Transverse colon (tissue), 4 donors: ENCODE measurements around the gene TTL.

Source experiments
- EP300 ChIP-seq: sonication (generic); formaldehyde crosslinking; IDR thresholded peaks from one replicate; pipeline ENCODE4 v1.6.1; 2017; ENCODE audit warnings: antibody characterized with exemption, low read depth
- POLR2A ChIP-seq: fragments of 450-650 bp; IDR thresholded peaks from one replicate; pipeline ENCODE4 v1.6.1; 2016; ENCODE audit warnings: antibody characterized with exemption, mild to moderate bottlenecking, moderate library complexity
- POLR2AphosphoS5 ChIP-seq, 3 donors: sonication (generic); formaldehyde crosslinking; IDR thresholded peaks; one replicate each; pipeline ENCODE4 v1.6.1; 2016; ENCODE audit warnings: antibody characterized with exemption in 3 of 3
- TF ChIP-seq, protein P1 (sequence below), 5 experiments: fragments of 200-600 bp in 3 of 5; fragments of 450-650 bp in 2 of 5; sonication (generic) in 3 of 5; IDR thresholded peaks; 1 replicate in 2 of 5; 2 replicates in 3 of 5; pipeline ENCODE4 v1.5.1; 2016 to 2017; ENCODE audit warnings: antibody characterized with exemption in 5 of 5, inconsistent platforms in 3 of 5, mild to moderate bottlenecking in 2 of 5, moderate library complexity in 1 of 5

DNA sequence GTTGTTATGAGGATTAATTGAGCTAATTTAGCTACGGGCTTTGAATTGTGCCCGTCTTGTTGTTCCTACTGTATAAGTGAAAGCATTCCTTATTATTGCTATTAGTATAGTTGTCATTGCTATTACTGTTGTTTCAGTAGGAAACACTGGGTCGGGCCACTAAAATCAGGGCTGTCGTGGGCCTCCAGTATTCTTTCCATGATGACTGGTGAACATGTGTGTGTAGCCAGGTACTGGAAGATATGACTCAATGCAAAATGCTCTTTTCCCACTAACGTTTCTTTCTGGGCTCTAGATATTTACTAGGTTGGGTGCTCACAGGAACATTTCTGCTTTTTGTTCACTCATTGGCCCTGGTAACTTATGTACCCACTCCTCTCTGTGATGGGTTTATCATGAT lies 4.9 kb downstream of the TTL start:
- TF ChIP-seq, protein P1, sequence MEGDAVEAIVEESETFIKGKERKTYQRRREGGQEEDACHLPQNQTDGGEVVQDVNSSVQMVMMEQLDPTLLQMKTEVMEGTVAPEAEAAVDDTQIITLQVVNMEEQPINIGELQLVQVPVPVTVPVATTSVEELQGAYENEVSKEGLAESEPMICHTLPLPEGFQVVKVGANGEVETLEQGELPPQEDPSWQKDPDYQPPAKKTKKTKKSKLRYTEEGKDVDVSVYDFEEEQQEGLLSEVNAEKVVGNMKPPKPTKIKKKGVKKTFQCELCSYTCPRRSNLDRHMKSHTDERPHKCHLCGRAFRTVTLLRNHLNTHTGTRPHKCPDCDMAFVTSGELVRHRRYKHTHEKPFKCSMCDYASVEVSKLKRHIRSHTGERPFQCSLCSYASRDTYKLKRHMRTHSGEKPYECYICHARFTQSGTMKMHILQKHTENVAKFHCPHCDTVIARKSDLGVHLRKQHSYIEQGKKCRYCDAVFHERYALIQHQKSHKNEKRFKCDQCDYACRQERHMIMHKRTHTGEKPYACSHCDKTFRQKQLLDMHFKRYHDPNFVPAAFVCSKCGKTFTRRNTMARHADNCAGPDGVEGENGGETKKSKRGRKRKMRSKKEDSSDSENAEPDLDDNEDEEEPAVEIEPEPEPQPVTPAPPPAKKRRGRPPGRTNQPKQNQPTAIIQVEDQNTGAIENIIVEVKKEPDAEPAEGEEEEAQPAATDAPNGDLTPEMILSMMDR (IDR thresholded peaks at IDR 0.05) = no peak
- TF ChIP-seq POLR2A = no peak
- no peak for TF ChIP-seq POLR2AphosphoS5 (IDR thresholded peaks at IDR 0.05)
- no peak for TF ChIP-seq EP300
